Right atrium auricular region (tissue), 2 donors: ENCODE data around the gene DLL4. TPM values are rescaled to one million over a fixed set of nuclear protein-coding genes. Genes with fewer than 3 reads are reported as not detected.

Source experiments
- DNase-seq: peaks from one replicate; pipeline ENCODE4 v3.0.0-alpha.2; 2019; ENCODE audit warnings: low spot score
- H3K27ac ChIP-seq, 2 donors: fragments of 200-600 bp; sonication (generic); 1 replicate in 1 of 2; 2 replicates in 1 of 2; pipeline ENCODE4 v1.5.1; 2016 to 2019
- H3K27me3 ChIP-seq, 2 donors: fragments of 200-600 bp; sonication (generic); one replicate each; pipeline versions ENCODE4 v1.5.1 to v1.6.0; 2017 to 2019
- H3K36me3 ChIP-seq: fragments of 200-600 bp; sonication (generic); one replicate; pipeline ENCODE4 v1.5.1; 2016
- H3K4me1 ChIP-seq, 2 donors: fragments of 200-600 bp; sonication (generic); one replicate each; pipeline versions ENCODE4 v1.5.1 to v1.6.0; 2017 to 2019
- H3K4me3 ChIP-seq, 2 donors: fragments of 200-600 bp; sonication (generic); 1 replicate in 1 of 2; 2 replicates in 1 of 2; pipeline ENCODE4 v1.5.1; 2017 to 2019; ENCODE audit warnings: mild to moderate bottlenecking in 1 of 2, moderate library complexity in 1 of 2
- H3K9me3 ChIP-seq, 2 donors: fragments of 200-600 bp; sonication (generic); one replicate each; pipeline ENCODE4 v1.5.1; 2019
- total RNA-seq, 2 donors: library from RNA; depleted of rRNA; stranded (reverse); fragments of >200 nt; gene quantifications; one replicate each; pipeline ENCODE4 v1.1.0, GENCODE V29; 2016
- TF ChIP-seq, protein P1 (sequence below), 2 donors: fragments of 200-600 bp; sonication (generic); IDR thresholded peaks; one replicate each; pipeline ENCODE4 v1.5.1; 2019; ENCODE audit warnings: antibody characterized with exemption in 2 of 2

The DLL4 gene
- total RNA-seq, 2 donors from 2014 or later: 7.5 to 9.8 TPM

DNA sequence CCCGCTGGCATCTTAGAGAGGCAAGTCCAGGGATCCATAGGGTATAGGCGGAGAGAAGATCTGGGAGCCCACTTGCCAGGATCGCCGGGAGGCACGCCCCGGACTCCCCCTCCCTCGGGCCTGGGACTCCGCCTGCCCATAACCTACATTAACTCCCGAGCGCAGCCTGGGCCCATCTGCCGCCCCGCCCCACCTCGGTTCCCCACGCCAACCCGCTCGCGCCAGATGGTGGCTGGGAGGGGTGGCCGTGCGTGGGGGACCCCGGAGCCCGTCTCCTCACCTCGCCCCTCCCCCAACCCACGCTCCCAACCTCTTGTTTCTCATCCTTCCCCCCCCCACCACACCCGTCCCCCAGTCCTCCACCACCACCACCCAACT lies 1.7 kb upstream of the DLL4 start:
- Histone ChIP-seq H3K4me1 (peaks cover 0 to 67% of the 10 kb centered on the region in 2 donors), H3K9me3 (no peaks in the 10 kb centered on the region), H3K36me3 (no peaks in the 10 kb centered on the region), H3K27me3 (peaks cover 13 to 18% of the 10 kb centered on the region in 2 donors), H3K27ac (no peak overlapping the region), H3K4me3 (peak overlapping the region in 1 of 2 donors; percentile 64)
- TF ChIP-seq, protein P1, sequence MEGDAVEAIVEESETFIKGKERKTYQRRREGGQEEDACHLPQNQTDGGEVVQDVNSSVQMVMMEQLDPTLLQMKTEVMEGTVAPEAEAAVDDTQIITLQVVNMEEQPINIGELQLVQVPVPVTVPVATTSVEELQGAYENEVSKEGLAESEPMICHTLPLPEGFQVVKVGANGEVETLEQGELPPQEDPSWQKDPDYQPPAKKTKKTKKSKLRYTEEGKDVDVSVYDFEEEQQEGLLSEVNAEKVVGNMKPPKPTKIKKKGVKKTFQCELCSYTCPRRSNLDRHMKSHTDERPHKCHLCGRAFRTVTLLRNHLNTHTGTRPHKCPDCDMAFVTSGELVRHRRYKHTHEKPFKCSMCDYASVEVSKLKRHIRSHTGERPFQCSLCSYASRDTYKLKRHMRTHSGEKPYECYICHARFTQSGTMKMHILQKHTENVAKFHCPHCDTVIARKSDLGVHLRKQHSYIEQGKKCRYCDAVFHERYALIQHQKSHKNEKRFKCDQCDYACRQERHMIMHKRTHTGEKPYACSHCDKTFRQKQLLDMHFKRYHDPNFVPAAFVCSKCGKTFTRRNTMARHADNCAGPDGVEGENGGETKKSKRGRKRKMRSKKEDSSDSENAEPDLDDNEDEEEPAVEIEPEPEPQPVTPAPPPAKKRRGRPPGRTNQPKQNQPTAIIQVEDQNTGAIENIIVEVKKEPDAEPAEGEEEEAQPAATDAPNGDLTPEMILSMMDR (IDR thresholded peaks at IDR 0.05): no peak
- DNase-seq: no peak

DNA sequence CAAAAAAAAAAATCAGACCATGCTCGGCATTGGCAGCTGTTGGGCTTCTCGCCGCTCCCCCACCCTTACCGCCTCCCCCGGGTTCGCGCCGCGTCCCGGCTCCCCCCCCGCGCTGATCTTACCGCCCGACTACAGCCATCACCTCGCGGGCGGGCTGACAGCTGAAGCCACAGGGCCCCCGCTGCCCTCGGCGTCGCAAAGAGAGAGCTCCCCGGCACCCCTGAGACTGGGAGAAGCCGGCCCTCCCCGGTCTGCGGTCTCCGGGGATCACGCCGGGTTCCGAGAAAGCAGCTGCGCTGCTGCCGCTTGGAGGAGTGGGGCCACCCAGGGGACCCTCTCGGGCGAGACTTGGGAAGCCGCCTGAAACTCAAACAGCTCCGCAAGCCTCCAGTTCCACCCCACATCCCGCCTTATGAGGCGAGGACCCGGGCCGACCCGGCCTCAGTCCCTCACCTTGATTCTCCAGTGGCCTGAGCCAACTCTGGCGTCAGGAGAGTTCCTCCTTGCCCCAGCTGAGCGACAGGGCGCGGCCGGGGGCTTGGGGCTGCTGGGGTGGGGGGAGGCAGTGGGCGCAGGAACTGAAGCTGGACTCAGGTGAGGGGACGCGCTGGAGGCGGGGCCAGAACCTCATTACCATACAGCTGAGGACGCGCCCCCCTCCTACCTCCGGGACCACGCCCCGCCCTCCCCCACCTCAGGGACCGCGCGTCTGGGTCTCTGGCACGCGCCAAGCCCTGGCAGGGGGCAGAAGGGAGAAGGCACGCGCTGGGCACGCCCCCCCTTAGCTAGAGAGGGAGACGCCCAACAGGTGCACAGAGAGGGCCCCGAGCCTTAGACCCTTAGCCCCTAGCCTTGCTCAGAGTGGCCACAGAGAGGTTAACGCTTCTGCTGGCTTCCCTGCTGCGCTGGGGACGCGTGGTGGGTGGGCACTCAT lies 1.0 kb upstream of the DLL4 start:
- Histone ChIP-seq H3K9me3 (no peaks in the 10 kb centered on the region), H3K36me3 (no peaks in the 10 kb centered on the region), H3K27ac (peak overlapping the region in 1 of 2 donors; percentile 62), H3K4me3 (peak overlapping the region; percentile 47 to 64), H3K4me1 (peaks cover 0 to 72% of the 10 kb centered on the region in 2 donors), H3K27me3 (peaks cover 13 to 18% of the 10 kb centered on the region in 2 donors)
- TF ChIP-seq, protein P1 (IDR thresholded peaks at IDR 0.05): no peak
- no peak for DNase-seq

- peak overlapping the region; percentile 47 to 64 for H3K4me3 ChIP-seq
- H3K36me3 ChIP-seq: no peaks in the 10 kb centered on the region
- TF ChIP-seq, protein P1 (IDR thresholded peaks at IDR 0.05): no peak
- DNase-seq: no peak
- H3K27me3 ChIP-seq: peaks cover 13 to 18% of the 10 kb centered on the region in 2 donors
- H3K4me1 ChIP-seq: peaks cover 0 to 78% of the 10 kb centered on the region in 2 donors
- H3K27ac ChIP-seq: peak overlapping the region; percentile 44 to 62
- no peaks in the 10 kb centered on the region for H3K9me3 ChIP-seq
Observed at GRCh38 chr15:40929660-40930429, 705 bp downstream of the DLL4 start.

GRCh38 chr15:40930430-40931299 lies 1.5 kb downstream of the DLL4 start:
- DNase-seq: no peak
- H3K27ac ChIP-seq: peak overlapping the region; percentile 44 to 62

More at GRCh38 chr15:40930430-40931299, 1.5 kb downstream of the DLL4 start:
- Histone ChIP-seq H3K36me3 (no peaks in the 10 kb centered on the region), H3K9me3 (no peaks in the 10 kb centered on the region), H3K4me1 (peaks cover 0 to 82% of the 10 kb centered on the region in 2 donors), H3K4me3 (peak overlapping the region; percentile 47 to 64), H3K27me3 (peaks cover 13 to 18% of the 10 kb centered on the region in 2 donors)
- TF ChIP-seq, protein P1 (IDR thresholded peaks at IDR 0.05): peak; percentile 45 to 67
